GM18526 (cell line): ENCODE results near the gene AMIGO3.

Source experiments
- POLR2A ChIP-seq: IDR thresholded peaks from 3 replicates; pipeline ENCODE4 v1.6.1; 2011; ENCODE audit not compliant: insufficient read length; ENCODE audit errors: extremely low read depth

AMIGO3 gene, protein sequence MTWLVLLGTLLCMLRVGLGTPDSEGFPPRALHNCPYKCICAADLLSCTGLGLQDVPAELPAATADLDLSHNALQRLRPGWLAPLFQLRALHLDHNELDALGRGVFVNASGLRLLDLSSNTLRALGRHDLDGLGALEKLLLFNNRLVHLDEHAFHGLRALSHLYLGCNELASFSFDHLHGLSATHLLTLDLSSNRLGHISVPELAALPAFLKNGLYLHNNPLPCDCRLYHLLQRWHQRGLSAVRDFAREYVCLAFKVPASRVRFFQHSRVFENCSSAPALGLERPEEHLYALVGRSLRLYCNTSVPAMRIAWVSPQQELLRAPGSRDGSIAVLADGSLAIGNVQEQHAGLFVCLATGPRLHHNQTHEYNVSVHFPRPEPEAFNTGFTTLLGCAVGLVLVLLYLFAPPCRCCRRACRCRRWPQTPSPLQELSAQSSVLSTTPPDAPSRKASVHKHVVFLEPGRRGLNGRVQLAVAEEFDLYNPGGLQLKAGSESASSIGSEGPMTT

GRCh38 chr3:49719214-49719884 lies at the start of gene AMIGO3:
Gene AMIGO3, minus strand, starts transcription at chr3:49719684. Its CDS starts 219 bp downstream, at chr3:49719465.
- TF ChIP-seq POLR2A = peak; percentile 91

DNA sequence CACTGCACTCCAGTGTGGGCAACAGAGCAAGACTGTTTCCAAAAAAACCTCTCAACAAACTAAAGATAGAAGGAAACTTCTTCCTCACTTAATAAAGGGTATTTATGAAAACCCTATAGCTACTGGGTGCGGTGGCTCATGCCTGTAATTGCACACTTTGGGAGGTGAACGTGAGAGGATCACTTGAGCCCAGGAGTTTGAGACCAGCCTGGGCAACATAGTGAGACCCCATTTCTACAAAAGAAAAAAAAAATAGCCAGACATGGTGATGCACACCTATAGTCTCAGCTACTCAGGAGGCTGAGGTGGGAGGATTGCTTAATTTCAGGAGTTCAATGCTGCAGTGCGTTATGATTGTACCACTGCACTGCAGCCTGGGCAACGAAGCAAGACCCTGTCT lies 44.5 kb upstream of the AMIGO3 start:
- no peak for TF ChIP-seq POLR2A

DNA sequence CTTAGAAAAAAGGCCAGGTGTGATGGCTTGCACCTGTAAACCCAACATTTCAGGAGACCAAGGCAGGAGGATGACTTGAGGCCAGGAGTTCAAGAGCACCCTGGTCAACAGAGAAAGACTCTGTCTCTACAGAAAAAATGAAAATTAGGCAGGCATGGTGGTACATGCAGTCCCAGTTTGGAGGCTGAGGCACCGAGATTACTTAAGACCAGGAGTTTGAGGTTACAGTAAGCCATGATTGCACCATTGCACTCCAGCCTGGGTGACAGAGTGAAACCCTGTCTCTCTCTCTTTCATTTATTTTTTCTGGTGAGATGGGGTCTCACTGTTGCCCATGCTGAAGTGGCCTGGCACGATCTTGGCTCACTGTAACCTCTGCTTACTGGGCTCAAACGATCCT lies 42.2 kb upstream of the AMIGO3 start:
- no peak for TF ChIP-seq POLR2A

- no peak for TF ChIP-seq POLR2A
Measured at GRCh38 chr3:49759226-49759625, 39.7 kb upstream of the AMIGO3 start.

GRCh38 chr3:49757197-49757596 lies 37.7 kb upstream of the AMIGO3 start:
- TF ChIP-seq POLR2A = no peak

DNA sequence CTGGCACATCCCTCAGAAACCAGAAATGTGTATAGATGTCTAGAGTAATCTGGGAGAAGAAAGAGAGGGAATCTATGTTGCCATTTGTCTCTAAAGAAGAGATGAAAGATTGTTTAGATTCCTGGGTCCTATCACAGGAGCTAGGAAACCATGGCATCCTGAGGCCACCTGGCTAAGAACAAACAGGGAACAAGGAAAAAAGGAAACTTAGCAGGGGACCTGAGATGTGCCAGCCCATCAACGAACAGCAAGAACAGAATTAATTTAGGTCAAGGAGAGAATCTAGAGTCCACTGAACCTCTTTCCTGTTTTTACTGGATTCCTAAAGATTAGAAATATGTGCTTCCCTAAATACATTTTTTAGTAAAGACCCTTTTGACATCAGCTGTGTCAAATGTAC lies 36.6 kb upstream of the AMIGO3 start:
- TF ChIP-seq POLR2A = no peak

DNA sequence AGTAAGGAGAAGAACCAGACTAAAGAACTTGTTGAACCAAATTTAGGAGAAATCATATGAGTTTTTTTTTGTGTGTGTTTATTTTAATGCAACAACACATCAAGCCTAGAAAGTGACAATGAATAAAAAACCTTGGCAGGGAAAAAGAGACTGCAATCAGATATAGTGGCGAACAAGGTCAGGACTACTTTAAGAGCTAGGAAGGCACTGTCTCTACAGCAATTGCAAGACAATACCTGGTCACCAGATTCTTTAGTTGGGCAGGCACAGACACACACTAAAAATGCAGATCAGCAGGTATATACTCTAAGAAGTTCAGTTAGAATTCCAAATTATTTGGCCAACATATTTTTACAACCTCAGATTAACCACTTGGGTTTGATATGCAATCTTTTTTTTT lies 35.1 kb upstream of the AMIGO3 start:
- no peak for TF ChIP-seq POLR2A

DNA sequence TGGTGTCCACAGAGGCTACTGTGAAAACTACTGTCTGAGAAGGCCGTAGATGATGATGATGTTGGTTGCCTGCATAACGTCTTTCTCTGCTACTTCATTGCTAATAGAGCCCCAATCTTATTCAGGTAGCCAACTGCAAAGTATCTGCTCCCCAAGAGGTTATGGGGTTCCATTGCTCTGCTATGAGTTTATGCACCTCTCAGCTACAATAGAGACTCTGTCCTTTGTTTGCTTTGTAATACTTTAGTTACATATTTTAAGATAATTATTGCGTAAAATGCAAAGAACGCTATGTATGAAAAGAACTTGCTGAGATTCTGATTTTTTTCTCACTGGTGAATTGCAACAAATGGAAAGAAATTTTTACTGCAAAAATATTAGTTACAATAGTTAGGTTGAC lies 32.0 kb upstream of the AMIGO3 start:
- no peak for TF ChIP-seq POLR2A

- TF ChIP-seq POLR2A = no peak
Measured at GRCh38 chr3:49750056-49750455, 30.6 kb upstream of the AMIGO3 start.

GRCh38 chr3:49747792-49748480 lies 28.5 kb upstream of the AMIGO3 start:
- TF ChIP-seq POLR2A = no peak

DNA sequence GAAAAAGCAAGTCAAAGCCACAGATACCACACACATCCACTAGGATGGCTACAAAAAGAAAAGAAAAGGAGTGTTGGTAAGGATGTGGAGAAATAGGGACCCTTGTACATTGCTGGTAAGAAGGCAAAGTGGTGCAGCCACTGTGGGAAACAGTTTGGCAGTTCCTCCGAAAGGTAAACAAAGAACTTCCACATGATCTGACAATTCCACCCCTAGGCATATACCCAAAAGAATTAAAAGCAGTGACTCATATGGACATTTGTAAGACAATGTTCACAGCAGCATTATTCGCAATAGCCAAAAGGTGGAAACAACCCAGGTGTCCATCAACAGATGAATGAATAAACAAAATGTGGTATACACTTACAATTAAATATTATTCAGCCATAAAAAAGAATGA lies 26.5 kb upstream of the AMIGO3 start:
- TF ChIP-seq POLR2A = no peak

DNA sequence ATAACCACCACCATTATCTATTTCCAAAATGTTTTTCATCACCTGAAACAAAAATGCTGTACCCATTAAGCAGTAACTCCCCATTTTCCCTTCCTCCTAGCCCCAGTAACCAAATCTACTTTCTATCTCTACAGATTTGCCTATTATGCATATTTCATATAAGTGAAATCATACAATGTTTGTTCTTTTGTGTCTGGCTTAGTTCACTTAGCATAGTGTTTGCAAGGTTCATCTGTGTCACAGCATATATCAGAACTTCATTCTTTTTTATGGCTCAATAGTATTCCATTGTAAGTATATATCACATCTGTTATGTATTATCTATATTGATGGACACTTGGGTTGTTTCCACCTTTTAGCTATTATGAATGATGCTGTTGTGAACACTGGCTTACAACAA lies 20.9 kb upstream of the AMIGO3 start:
- TF ChIP-seq POLR2A = no peak

DNA sequence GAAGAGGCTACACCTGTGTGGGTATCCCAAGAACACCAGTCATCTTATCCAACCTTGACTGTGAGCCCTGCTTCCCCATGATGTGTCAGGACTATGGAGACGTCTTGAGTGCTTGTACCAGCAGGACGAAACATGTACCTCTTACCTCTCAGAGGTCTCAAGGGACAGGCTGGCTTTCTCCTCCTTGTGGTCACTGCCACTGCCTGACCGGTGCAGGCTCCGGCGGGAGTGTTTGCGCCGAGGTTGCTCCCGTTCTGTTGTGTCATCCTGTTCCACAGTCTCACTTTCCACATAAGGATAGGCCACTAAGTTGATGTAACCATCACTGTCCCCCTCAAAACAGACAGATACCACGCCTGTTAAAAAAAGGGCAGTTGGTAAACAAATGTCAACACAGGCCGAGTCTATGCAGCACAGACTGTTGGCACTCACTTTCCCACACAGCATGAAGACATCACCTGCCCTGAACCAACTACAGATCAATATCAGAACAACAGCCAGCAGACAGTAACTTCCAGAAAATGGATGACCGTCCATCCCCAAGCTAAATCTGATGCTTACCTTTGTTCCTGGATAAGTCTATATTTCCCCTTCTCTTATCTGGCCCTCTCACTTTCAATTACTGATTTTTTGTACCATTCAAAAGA lies 18.7 kb upstream of the AMIGO3 start:
- no peak for TF ChIP-seq POLR2A

- TF ChIP-seq POLR2A = no peak
Measured at GRCh38 chr3:49734752-49735151, 15.3 kb upstream of the AMIGO3 start.

DNA sequence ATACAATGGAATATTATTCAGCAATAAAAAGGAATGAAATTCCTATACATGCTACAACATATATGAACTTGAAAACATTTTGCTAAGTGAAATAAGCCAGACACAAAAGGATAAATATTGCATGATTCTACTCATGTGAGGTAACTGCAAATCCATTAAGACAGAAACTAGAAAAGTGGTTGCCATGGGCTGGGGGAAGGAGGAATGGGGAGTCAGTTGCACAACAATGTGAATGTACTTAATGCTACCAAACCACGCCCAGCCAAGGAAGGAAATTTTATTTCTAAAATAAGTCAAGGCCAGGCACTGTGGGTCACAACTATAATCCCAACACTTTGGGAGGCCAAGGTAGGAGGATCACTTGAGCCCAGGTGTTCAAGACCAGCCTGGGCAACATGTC lies 14.1 kb upstream of the AMIGO3 start:
- TF ChIP-seq POLR2A = no peak
